ENCODE data around the gene SYTL3.
A peak's percentile ranks its signal among the peaks of the same experiment; 100 is the strongest.

Gene SYTL3

GRCh38 chr6:158752613-158753012, 102.8 kb downstream of the SYTL3 start:
- peak; percentile 19 for TF ChIP-seq CTCF (IDR thresholded peaks at IDR 0.05; ENCODE audit: low read depth, low read length)
- no peak overlapping the region for H3K4me3 ChIP-seq (replicated peaks in 1 of 2; ENCODE audit: low read depth in 2 of 2, low read length in 2 of 2)
- DNase-seq (ENCODE audit: low read depth in 2 of 2), result peak; percentile 20 to 55

GRCh38 chr6:158753811-158754210, 104.0 kb downstream of the SYTL3 start:
- no peak for TF ChIP-seq CTCF (IDR thresholded peaks at IDR 0.05; ENCODE audit: low read depth, low read length)
- DNase-seq (ENCODE audit: low read depth in 2 of 2), result no peak
- no peak overlapping the region for H3K4me3 ChIP-seq (replicated peaks in 1 of 2; ENCODE audit: low read depth in 2 of 2, low read length in 2 of 2)

GRCh38 chr6:158754738-158755137, 104.9 kb downstream of the SYTL3 start:
- no peak for DNase-seq (ENCODE audit: low read depth in 2 of 2)
- TF ChIP-seq CTCF (IDR thresholded peaks at IDR 0.05; ENCODE audit: low read depth, low read length), result no peak
- H3K4me3 ChIP-seq (replicated peaks in 1 of 2; ENCODE audit: low read depth in 2 of 2, low read length in 2 of 2), result no peak overlapping the region

GRCh38 chr6:158755636-158756035, 105.8 kb downstream of the SYTL3 start:
- DNase-seq (ENCODE audit: low read depth in 2 of 2), result no peak
- no peak overlapping the region for H3K4me3 ChIP-seq (replicated peaks in 1 of 2; ENCODE audit: low read depth in 2 of 2, low read length in 2 of 2)
- no peak for TF ChIP-seq CTCF (IDR thresholded peaks at IDR 0.05; ENCODE audit: low read depth, low read length)

- no peak for TF ChIP-seq CTCF (IDR thresholded peaks at IDR 0.05; ENCODE audit: low read depth, low read length)
- H3K4me3 ChIP-seq (replicated peaks in 1 of 2; ENCODE audit: low read depth in 2 of 2, low read length in 2 of 2), result no peak overlapping the region
Measured at GRCh38 chr6:158756126-158756525, 106.3 kb downstream of the SYTL3 start.

DNA sequence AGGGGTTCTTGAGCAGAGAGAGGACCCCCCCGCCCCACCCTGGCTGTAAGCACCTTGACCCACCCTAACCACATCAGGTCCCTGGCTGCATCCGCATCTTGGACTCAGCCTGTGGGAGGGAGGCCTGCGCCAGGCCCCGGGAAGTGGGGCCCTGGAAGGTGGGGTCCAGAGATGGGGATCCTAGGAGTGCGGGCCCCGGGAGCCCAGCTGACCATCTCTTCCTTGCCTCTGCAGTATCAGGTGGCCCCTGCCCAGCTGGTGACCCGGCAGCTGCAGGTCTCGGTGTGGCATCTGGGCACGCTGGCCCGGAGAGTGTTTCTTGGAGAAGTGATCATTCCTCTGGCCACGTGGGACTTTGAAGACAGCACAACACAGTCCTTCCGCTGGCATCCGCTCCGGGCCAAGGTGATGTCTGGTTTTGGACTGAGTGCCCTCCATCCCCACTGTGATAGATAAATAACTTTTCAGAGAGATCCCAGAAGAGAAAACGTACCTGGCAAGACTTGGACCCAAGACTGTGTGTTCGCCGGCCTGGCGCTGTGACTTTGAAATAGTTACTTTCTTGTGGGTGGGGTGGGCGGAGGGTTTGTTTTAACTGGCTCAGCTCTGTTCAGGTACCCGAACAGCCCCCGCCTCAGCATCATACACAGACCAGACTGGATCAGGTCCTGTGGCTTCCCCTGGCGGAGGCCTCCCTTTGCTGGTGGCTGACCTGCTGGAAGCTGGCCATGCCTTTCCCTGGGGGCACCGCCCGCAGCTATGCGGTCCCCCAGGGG, 107.3 kb downstream of the SYTL3 start:
- no peak overlapping the region for H3K4me3 ChIP-seq (replicated peaks in 1 of 2; ENCODE audit: low read depth in 2 of 2, low read length in 2 of 2)
- no peak for DNase-seq (ENCODE audit: low read depth in 2 of 2)
- no peak for TF ChIP-seq CTCF (IDR thresholded peaks at IDR 0.05; ENCODE audit: low read depth, low read length)

More at GRCh38 chr6:158756126-158756525, 106.3 kb downstream of the SYTL3 start:
- DNase-seq (ENCODE audit: low read depth in 2 of 2), result no peak

DNA sequence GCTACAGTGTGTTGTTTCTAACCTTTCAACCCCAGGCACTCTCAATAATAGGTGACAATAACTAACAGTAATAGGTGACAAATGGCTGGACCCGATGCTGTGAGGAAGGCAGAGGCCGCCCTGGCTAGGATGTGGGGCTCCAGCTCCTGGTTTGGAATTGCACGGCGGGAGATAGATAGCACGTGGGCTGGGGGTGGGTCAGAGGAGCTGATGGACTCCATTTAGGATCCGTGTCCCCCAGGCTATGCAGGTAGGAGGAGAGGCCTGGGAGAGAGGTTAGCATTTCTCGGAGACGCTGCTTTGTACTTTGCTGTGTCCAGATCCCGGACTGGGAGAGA, 107.9 kb downstream of the SYTL3 start:
- no peak for DNase-seq (ENCODE audit: low read depth in 2 of 2)
- TF ChIP-seq CTCF (IDR thresholded peaks at IDR 0.05; ENCODE audit: low read depth, low read length), result no peak
- no peak overlapping the region for H3K4me3 ChIP-seq (replicated peaks in 1 of 2; ENCODE audit: low read depth in 2 of 2, low read length in 2 of 2)
